Measurements from ENCODE around the gene BCKDHA.
"Not testable (repeated sequence)": the region's sequence is repeated elsewhere in the genome, so short reads cannot be mapped to it uniquely, and the experiment has no call there.

BCKDHA gene

GRCh38 chr19:41442473-41443355 lies 45.1 kb downstream of the BCKDHA start, which contains the start of gene ERICH4:
ERICH4 (plus strand) TSS chr19:41443156; CDS start chr19:41443170, 14 bp downstream.
- in situ Hi-C loops (cut with MboI; ENCODE audit: low sequenced_read_pairs), result no loop called here

- in situ Hi-C loops (cut with MboI; ENCODE audit: low sequenced_read_pairs), result no loop called here
Measured at GRCh38 chr19:41443813-41444455, 46.3 kb downstream of the BCKDHA start.

- in situ Hi-C loops (cut with MboI; ENCODE audit: low sequenced_read_pairs), result no loop called here
Measured at GRCh38 chr19:41445575-41445974, 48.0 kb downstream of the BCKDHA start.

- in situ Hi-C loops (cut with MboI; ENCODE audit: low sequenced_read_pairs), result no loop called here
Measured at GRCh38 chr19:41447732-41448332, 50.2 kb downstream of the BCKDHA start.

- in situ Hi-C loops (cut with MboI; ENCODE audit: low sequenced_read_pairs), result no loop called here
Measured at GRCh38 chr19:41449079-41449864, 51.7 kb downstream of the BCKDHA start.

- in situ Hi-C loops (cut with MboI; ENCODE audit: low sequenced_read_pairs), result no loop called here
Measured at GRCh38 chr19:41449865-41450178, 52.2 kb downstream of the BCKDHA start.

- in situ Hi-C loops (cut with MboI; ENCODE audit: low sequenced_read_pairs), result no loop called here
Measured at GRCh38 chr19:41452584-41453275, 55.1 kb downstream of the BCKDHA start.

GRCh38 chr19:41455936-41456335 lies 58.3 kb downstream of the BCKDHA start:
- in situ Hi-C loops (cut with MboI; ENCODE audit: low sequenced_read_pairs), result no loop called here

- in situ Hi-C loops (cut with MboI; ENCODE audit: low sequenced_read_pairs), result no loop called here
Measured at GRCh38 chr19:41456342-41456918, 58.8 kb downstream of the BCKDHA start.

GRCh38 chr19:41457241-41457640 lies 59.6 kb downstream of the BCKDHA start:
- in situ Hi-C loops (cut with MboI; ENCODE audit: low sequenced_read_pairs), result no loop called here

- in situ Hi-C loops (cut with MboI; ENCODE audit: low sequenced_read_pairs), result no loop called here
Measured at GRCh38 chr19:41462497-41462896, 64.9 kb downstream of the BCKDHA start.

- in situ Hi-C loops (cut with MboI; ENCODE audit: low sequenced_read_pairs), result not testable (repeated sequence)
Measured at GRCh38 chr19:41463257-41464256, 65.9 kb downstream of the BCKDHA start.

Data from hTERT RPE-1 (cell line).